IMR-90 (cell line): Measurements from ENCODE around the gene APAF1. TPM values are rescaled to one million over a fixed set of nuclear protein-coding genes. Genes with fewer than 3 reads are reported as not detected.

Experiments used
- ATAC-seq: fragments of 200-7000 bp; cut with Tn5 transposase; 2 replicates; pipeline ENCODE4 v1.9.1; 2020; ENCODE audit warnings: low read depth, mild to moderate bottlenecking, moderate library complexity
- BruUV-seq: library from RNA; stranded (reverse); fragments of 400-500 nt; replicated peaks from 2 replicates; lab custom pipeline; 2021; lab: Mats Ljungman, UMichigan
- CTCF ChIA-PET: fragments of 300-600 bp; formaldehyde crosslinking; extraction: SDS; loops from one replicate; lab custom pipeline; 2021; ENCODE audit warnings: antibody characterized with exemption; lab: Yijun Ruan, JAX
- POLR2A ChIA-PET: fragments of 300-600 bp; sonication (Branson Sonifier 250); formaldehyde crosslinking; loops from one replicate; lab custom pipeline; 2022; ENCODE audit warnings: antibody characterized with exemption; ENCODE audit not compliant: unreplicated experiment; lab: Charles Lee
- DNase-seq: peaks from one replicate; pipeline ENCODE4 v3.0.0; 2013
- H2AFZ ChIP-seq: replicated peaks from 2 replicates; pipeline ENCODE3; 2013; ENCODE audit warnings: low read length, mild to moderate bottlenecking; ENCODE audit not compliant: poor library complexity
- H2AK5ac ChIP-seq: 2 replicates; pipeline ENCODE4 v1.6.1; 2013; ENCODE audit warnings: low read depth, low read length, inconsistent platforms
- H2AK9ac ChIP-seq: replicated peaks from 2 replicates; pipeline ENCODE3; 2013; ENCODE audit warnings: mild to moderate bottlenecking, low read depth, low read length, moderate library complexity; ENCODE audit not compliant: poor library complexity
- H2BK120ac ChIP-seq: 2 replicates; pipeline ENCODE4 v1.6.1; 2013; ENCODE audit warnings: low read depth, low read length, inconsistent platforms
- H2BK15ac ChIP-seq: 3 replicates; pipeline ENCODE4 v1.6.1; 2013; ENCODE audit warnings: low read depth, low read length, inconsistent platforms
- H2BK20ac ChIP-seq: 2 replicates; pipeline ENCODE4 v1.6.1; 2013; ENCODE audit warnings: low read depth, mild to moderate bottlenecking, inconsistent platforms, low read length, moderate library complexity
- H2BK5ac ChIP-seq: 2 replicates; pipeline ENCODE4 v1.6.1; 2013; ENCODE audit warnings: mild to moderate bottlenecking, low read depth, low read length, inconsistent platforms; ENCODE audit not compliant: poor library complexity, severe bottlenecking
- H3K14ac ChIP-seq: replicated peaks from 2 replicates; pipeline ENCODE4 v1.6.1; 2013; ENCODE audit warnings: low read depth, low read length, inconsistent platforms
- H3K18ac ChIP-seq: 2 replicates; pipeline ENCODE4 v1.6.1; 2013; ENCODE audit warnings: low read depth, low read length, control low read depth
- H3K23ac ChIP-seq: 2 replicates; pipeline ENCODE4 v1.6.1; 2013; ENCODE audit warnings: low read depth, low read length, inconsistent platforms
- H3K27ac ChIP-seq: 2 replicates; pipeline ENCODE4 v1.5.1; 2013; ENCODE audit warnings: mild to moderate bottlenecking, control low read depth, low read length; ENCODE audit not compliant: insufficient read depth
- H3K27me3 ChIP-seq: 2 replicates; pipeline ENCODE4 v1.6.1; 2013; ENCODE audit warnings: low read length; ENCODE audit not compliant: control insufficient read depth, insufficient read depth
- H3K36me3 ChIP-seq: 2 replicates; pipeline ENCODE4 v1.6.1; 2013; ENCODE audit warnings: low read length, mixed read lengths; ENCODE audit not compliant: control insufficient read depth, insufficient read depth
- H3K4ac ChIP-seq: 2 replicates; pipeline ENCODE4 v1.6.1; 2013; ENCODE audit warnings: low read depth, low read length, inconsistent platforms
- H3K4me1 ChIP-seq: 2 replicates; pipeline ENCODE4 v1.6.1; 2013; ENCODE audit warnings: low read length, mixed read lengths; ENCODE audit not compliant: control insufficient read depth, insufficient read depth
- H3K4me2 ChIP-seq: 2 replicates; pipeline ENCODE4 v1.6.1; 2013; ENCODE audit warnings: low read depth, mild to moderate bottlenecking, control low read depth, low read length, moderate library complexity
- H3K4me3 ChIP-seq: 2 replicates; pipeline ENCODE4 v1.5.1; 2013; ENCODE audit warnings: low read depth, mild to moderate bottlenecking, control low read depth, low read length, moderate library complexity; ENCODE audit not compliant: insufficient read depth
- H3K56ac ChIP-seq: 2 replicates; pipeline ENCODE4 v1.6.1; 2013; ENCODE audit warnings: low read length, inconsistent platforms; ENCODE audit not compliant: insufficient read depth; ENCODE audit errors: extremely low read depth
- H3K79me1 ChIP-seq, 2 experiments: 2 replicates each; pipeline ENCODE4 v1.6.1; 2013; ENCODE audit warnings: low read length in 2 of 2, inconsistent platforms in 1 of 2, low read depth in 1 of 2
- H3K9ac ChIP-seq: 2 replicates; pipeline ENCODE4 v1.6.1; 2013; ENCODE audit warnings: low read depth, low read length, control low read depth
- H3K9me1 ChIP-seq: 2 replicates; pipeline ENCODE4 v1.6.1; 2013; ENCODE audit warnings: low read length, inconsistent platforms; ENCODE audit not compliant: insufficient read depth
- H3K9me3 ChIP-seq: 2 replicates; pipeline ENCODE4 v1.6.1; 2013; ENCODE audit warnings: low read length; ENCODE audit not compliant: control insufficient read depth, insufficient read depth
- H4K20me1 ChIP-seq: 2 replicates; pipeline ENCODE4 v1.6.1; 2013; ENCODE audit warnings: low read length, inconsistent platforms; ENCODE audit not compliant: insufficient read depth
- H4K5ac ChIP-seq: 2 replicates; pipeline ENCODE4 v1.6.1; 2013; ENCODE audit warnings: mild to moderate bottlenecking, low read depth, low read length, control low read depth
- H4K8ac ChIP-seq, 2 experiments: 2 replicates each; pipeline ENCODE4 v1.6.1; 2013; ENCODE audit warnings: low read depth in 2 of 2, low read length in 2 of 2, control low read depth in 1 of 2, inconsistent platforms in 1 of 2
- H4K91ac ChIP-seq: 2 replicates; pipeline ENCODE4 v1.6.1; 2013; ENCODE audit warnings: low read depth, low read length, inconsistent platforms; ENCODE audit not compliant: insufficient read depth
- BHLHE40 ChIP-seq: fragments of 150-350 bp; IDR thresholded peaks from 2 replicates; pipeline ENCODE4 v1.6.1; 2016; ENCODE audit warnings: mild to moderate bottlenecking, low read depth, low read length
- CEBPB ChIP-seq: IDR thresholded peaks from 2 replicates; pipeline ENCODE4 v1.6.1; 2012; ENCODE audit warnings: low read depth, low read length, improper control_type of control experiment
- CHD1 ChIP-seq: IDR thresholded peaks from 2 replicates; pipeline ENCODE4 v1.6.1; 2012; ENCODE audit warnings: low read depth, low read length, improper control_type of control experiment
- CTCF ChIP-seq: conservative IDR thresholded peaks from 2 replicates; pipeline ENCODE4 v1.5.1; 2012; ENCODE audit warnings: mild to moderate bottlenecking, low read depth, low read length, improper control_type of control experiment
- ELK1 ChIP-seq: fragments of 150-350 bp; IDR thresholded peaks from 2 replicates; pipeline ENCODE4 v1.6.1; 2016; ENCODE audit warnings: low read depth, mild to moderate bottlenecking, low read length, moderate library complexity, borderline replicate concordance
- FOS ChIP-seq: fragments of 150-350 bp; IDR thresholded peaks from 2 replicates; pipeline ENCODE4 v1.6.1; 2016; ENCODE audit warnings: low read depth, low read length
- MAFK ChIP-seq: IDR thresholded peaks from 2 replicates; pipeline ENCODE4 v1.6.1; 2012; ENCODE audit warnings: low read depth, low read length, improper control_type of control experiment
- MAZ ChIP-seq: IDR thresholded peaks from 2 replicates; pipeline ENCODE4 v1.6.1; 2012; ENCODE audit warnings: low read depth, mild to moderate bottlenecking, low read length, improper control_type of control experiment, moderate library complexity, borderline replicate concordance
- MXI1 ChIP-seq: IDR thresholded peaks from 2 replicates; pipeline ENCODE4 v1.6.1; 2012; ENCODE audit warnings: low read depth, mild to moderate bottlenecking, low read length, moderate library complexity, borderline replicate concordance
- NFE2L2 ChIP-seq: fragments of 150-350 bp; IDR thresholded peaks from 2 replicates; pipeline ENCODE4 v1.6.1; 2016; ENCODE audit warnings: low read depth, mild to moderate bottlenecking, low read length
- POLR2A ChIP-seq: IDR thresholded peaks from 2 replicates; pipeline ENCODE4 v1.6.1; 2012; ENCODE audit warnings: mild to moderate bottlenecking, low read depth, low read length
- RAD21 ChIP-seq: IDR thresholded peaks from 2 replicates; pipeline ENCODE4 v1.6.1; 2012; ENCODE audit warnings: low read length, improper control_type of control experiment
- RCOR1 ChIP-seq: IDR thresholded peaks from 2 replicates; pipeline ENCODE4 v1.6.1; 2012; ENCODE audit warnings: mild to moderate bottlenecking, low read length, improper control_type of control experiment; ENCODE audit not compliant: insufficient replicate concordance
- RFX5 ChIP-seq: IDR thresholded peaks from 2 replicates; pipeline ENCODE4 v1.8.0; 2012; ENCODE audit warnings: low read depth, mild to moderate bottlenecking, low read length, moderate library complexity
- SMC3 ChIP-seq: fragments of 150-350 bp; IDR thresholded peaks from 2 replicates; pipeline ENCODE4 v1.6.1; 2016; ENCODE audit warnings: low read depth, mild to moderate bottlenecking, antibody characterized with exemption, low read length, moderate library complexity
- USF2 ChIP-seq: fragments of 150-350 bp; IDR thresholded peaks from 2 replicates; pipeline ENCODE4 v1.6.1; 2017; ENCODE audit warnings: mild to moderate bottlenecking, antibody characterized with exemption, low read length, low read depth
- WGBS, 2 experiments: methylation state at CpG; one replicate each; pipeline versions ENCODE4 v1.1.5 to v1.1.7; 2013; ENCODE audit warnings: missing lambda C conversion rate in 2 of 2; ENCODE audit not compliant: insufficient read length in 1 of 2; ENCODE audit errors: extremely low coverage in 2 of 2; 5-methylcytosine and 5-hydroxymethylcytosine counted together
- dilution Hi-C: fragments of 300-500 bp; cut with HindIII; formaldehyde crosslinking; loops from one replicate; pipeline ENCODE4 v1.14.3; 2018; ENCODE audit warnings: low sequenced_read_pairs; ENCODE audit not compliant: unreplicated experiment
- in situ Hi-C: fragments of 300-500 bp; cut with MboI; formaldehyde crosslinking; loops from 3 replicates; pipeline ENCODE4 v1.14.3; 2019; ENCODE audit warnings: low sequenced_read_pairs, inconsistent platforms, mixed read lengths
- intact Hi-C: fragments of 100-400 bp; cut with micrococcal nuclease; formaldehyde crosslinking; loops from 2 replicates; pipeline ENCODE4 v1.10.0; 2022
- polyA plus RNA-seq, 3 experiments: library from polyadenylated mRNA; depleted of rRNA; stranded (reverse); fragments of >200 nt; gene quantifications; 2 replicates each; pipeline ENCODE4 v1.2.3, GENCODE V29; 2012; ENCODE audit warnings: low replicate concordance in 1 of 3
- total RNA-seq: library from RNA; depleted of rRNA; stranded (reverse); fragments of >200 nt; gene quantifications from 2 replicates; pipeline ENCODE4 v1.2.3, GENCODE V29; 2012

APAF1 gene
- total and polyA plus RNA-seq, 2 of the 4 experiments (the other 2 are of a cell fraction): 10.9 to 32.8 TPM

GRCh38 chr12:98735821-98736220, 90.7 kb downstream of the APAF1 start:
- Histone ChIP-seq H4K5ac (no peak overlapping the region), H2BK20ac (no peak overlapping the region), H3K9me1 (peaks cover 12% of the 10 kb centered on the region), H3K27me3 (no peaks in the 10 kb centered on the region), H2AK5ac (no peak overlapping the region), H3K4me1 (peaks cover 14% of the 10 kb centered on the region; the same call in 1 of the 2 replicates), H3K14ac (no peak overlapping the region), H2AFZ (no peak overlapping the region), H3K23ac (no peak overlapping the region), H4K20me1 (no peaks in the 10 kb centered on the region), H4K8ac (no peak overlapping the region), H3K4me3 (no peak overlapping the region), H2BK15ac (no peak overlapping the region), H3K18ac (no peak overlapping the region), H2BK120ac (no peak overlapping the region), H2BK5ac (no peak overlapping the region), H3K4me2 (no peak overlapping the region), H3K27ac (no peak overlapping the region), H3K36me3 (peaks cover 12% of the 10 kb centered on the region), H3K56ac (no peak overlapping the region), H2AK9ac (no peak overlapping the region), H3K4ac (no peak overlapping the region; the same call in 1 of the 2 replicates), H3K79me1 (peaks cover 0 to 4% of the 10 kb centered on the region in 2 experiments; a peak in 2 of 4 replicates), H4K91ac (no peak overlapping the region), H3K9ac (no peak overlapping the region), H3K9me3 (no peaks in the 10 kb centered on the region)
- in situ Hi-C loops (no loop called here), dilution Hi-C loops (no loop called here), intact Hi-C loops (no loop called here)
- DNase-seq (no peak), ATAC-seq (no peak)
- 92% methylated on average over 3 of the region's 6 CpGs; no CpG with 5 or more reads in 1 of the 2 experiments for WGBS, 2 experiments
- ChIA-PET CTCF (no interaction called here), POLR2A (no interaction called here)
- no TSS peak for BruUV-seq
- no peak for TF ChIP-seq RFX5
- TF ChIP-seq BHLHE40: no peak
- TF ChIP-seq NFE2L2: no peak
- TF ChIP-seq ELK1: no peak
- TF ChIP-seq RAD21: no peak
- TF ChIP-seq MAFK: no peak
- TF ChIP-seq MAZ: no peak
- TF ChIP-seq RCOR1: no peak
- TF ChIP-seq CEBPB: no peak
- no peak for TF ChIP-seq MXI1
- TF ChIP-seq CHD1: no peak
- no peak for TF ChIP-seq SMC3
- TF ChIP-seq CTCF: no peak
- TF ChIP-seq FOS: no peak
- no peak for TF ChIP-seq POLR2A
- no peak for TF ChIP-seq USF2
